Stimulated activated CD4-positive, alpha-beta T cell treated with anti-CD3 and anti-CD28 coated beads, Interleukin-2, amount 100 ng/mL, for 24 hours (primary cell): ENCODE results near the gene MARCHF3.
"Not testable (repeated sequence)": the region's sequence is repeated elsewhere in the genome, so short reads cannot be mapped to it uniquely, and the experiment has no call there.

Experiments used
- DNase-seq, 2 donors: peaks; one replicate each; pipeline ENCODE4 v3.0.0-alpha.2; 2020

MARCHF3 gene

GRCh38 chr5:126947146-126948010 lies 83.0 kb downstream of the MARCHF3 start:
- DNase-seq, result no peak

- not testable (repeated sequence) for DNase-seq
These were observed 87.5 kb downstream of the MARCHF3 start for GRCh38 chr5:126942908-126943307.

GRCh38 chr5:126941403-126941802 lies 89.0 kb downstream of the MARCHF3 start:
- no peak for DNase-seq

GRCh38 chr5:126939887-126940286 lies 90.5 kb downstream of the MARCHF3 start:
- no peak for DNase-seq

- DNase-seq, result no peak
These were observed 91.9 kb downstream of the MARCHF3 start for GRCh38 chr5:126938466-126938865.

- no peak for DNase-seq
These were observed 92.6 kb downstream of the MARCHF3 start for GRCh38 chr5:126937771-126938170.

GRCh38 chr5:126936775-126937418 lies 93.5 kb downstream of the MARCHF3 start:
- no peak for DNase-seq

GRCh38 chr5:126931963-126932660 lies 98.2 kb downstream of the MARCHF3 start:
- DNase-seq, result no peak

- DNase-seq, result no peak
These were observed 102.3 kb downstream of the MARCHF3 start for GRCh38 chr5:126928041-126928440.

- no peak for DNase-seq
These were observed 102.9 kb downstream of the MARCHF3 start for GRCh38 chr5:126927429-126927828.

GRCh38 chr5:126926187-126926586 lies 104.2 kb downstream of the MARCHF3 start:
- no peak for DNase-seq

GRCh38 chr5:126925482-126925881 lies 104.9 kb downstream of the MARCHF3 start:
- no peak for DNase-seq

GRCh38 chr5:126924331-126925033 lies 105.9 kb downstream of the MARCHF3 start:
- DNase-seq, result no peak

GRCh38 chr5:126921241-126922091 lies 108.9 kb downstream of the MARCHF3 start:
- DNase-seq, result no peak

- DNase-seq, result no peak
These were observed 110.1 kb downstream of the MARCHF3 start for GRCh38 chr5:126920291-126920690.

- DNase-seq, result no peak
These were observed 110.8 kb downstream of the MARCHF3 start for GRCh38 chr5:126919566-126919965.

GRCh38 chr5:126918615-126918957 lies 111.8 kb downstream of the MARCHF3 start:
- DNase-seq, result no peak

- no peak for DNase-seq
These were observed 112.3 kb downstream of the MARCHF3 start for GRCh38 chr5:126917918-126918614.

- no peak for DNase-seq
These were observed 114.9 kb downstream of the MARCHF3 start for GRCh38 chr5:126915496-126915895.

GRCh38 chr5:126914801-126915436 lies 115.4 kb downstream of the MARCHF3 start:
- DNase-seq, result no peak

- no peak for DNase-seq
These were observed 117.7 kb downstream of the MARCHF3 start for GRCh38 chr5:126912616-126913200.
